ENCODE measurements around the gene FAM131A.

FAM131A gene

GRCh38 chr3:184343200-184343876 is 5.9 kb downstream of the FAM131A start:
- no peak for DNase-seq

GRCh38 chr3:184344579-184345316 is 7.3 kb downstream of the FAM131A start:
- no peak for DNase-seq

DNA sequence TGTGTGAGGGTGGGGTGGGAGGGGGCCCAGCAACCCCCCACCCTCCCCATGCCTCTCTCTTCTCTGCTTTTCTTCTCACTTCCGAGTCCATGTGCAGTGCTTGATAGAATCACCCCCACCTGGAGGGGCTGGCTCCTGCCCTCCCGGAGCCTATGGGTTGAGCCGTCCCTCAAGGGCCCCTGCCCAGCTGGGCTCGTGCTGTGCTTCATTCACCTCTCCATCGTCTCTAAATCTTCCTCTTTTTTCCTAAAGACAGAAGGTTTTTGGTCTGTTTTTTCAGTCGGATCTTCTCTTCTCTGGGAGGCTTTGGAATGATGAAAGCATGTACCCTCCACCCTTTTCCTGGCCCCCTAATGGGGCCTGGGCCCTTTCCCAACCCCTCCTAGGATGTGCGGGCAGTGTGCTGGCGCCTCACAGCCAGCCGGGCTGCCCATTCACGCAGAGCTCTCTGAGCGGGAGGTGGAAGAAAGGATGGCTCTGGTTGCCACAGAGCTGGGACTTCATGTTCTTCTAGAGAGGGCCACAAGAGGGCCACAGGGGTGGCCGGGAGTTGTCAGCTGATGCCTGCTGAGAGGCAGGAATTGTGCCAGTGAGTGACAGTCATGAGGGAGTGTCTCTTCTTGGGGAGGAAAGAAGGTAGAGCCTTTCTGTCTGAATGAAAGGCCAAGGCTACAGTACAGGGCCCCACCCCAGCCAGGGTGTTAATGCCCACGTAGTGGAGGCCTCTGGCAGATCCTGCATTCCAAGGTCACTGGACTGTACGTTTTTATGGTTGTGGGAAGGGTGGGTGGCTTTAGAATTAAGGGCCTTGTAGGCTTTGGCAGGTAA is 8.1 kb downstream of the FAM131A start:
- DNase-seq = no peak

GRCh38 chr3:184346480-184347190 is 9.2 kb downstream of the FAM131A start:
- DNase-seq = no peak

GRCh38 chr3:184347321-184348056 is 10.1 kb downstream of the FAM131A start:
- no peak for DNase-seq

- no peak for DNase-seq
These were observed 10.6 kb downstream of the FAM131A start for GRCh38 chr3:184348057-184348382.

GRCh38 chr3:184349563-184350470 is 12.4 kb downstream of the FAM131A start:
- no peak for DNase-seq

DNA sequence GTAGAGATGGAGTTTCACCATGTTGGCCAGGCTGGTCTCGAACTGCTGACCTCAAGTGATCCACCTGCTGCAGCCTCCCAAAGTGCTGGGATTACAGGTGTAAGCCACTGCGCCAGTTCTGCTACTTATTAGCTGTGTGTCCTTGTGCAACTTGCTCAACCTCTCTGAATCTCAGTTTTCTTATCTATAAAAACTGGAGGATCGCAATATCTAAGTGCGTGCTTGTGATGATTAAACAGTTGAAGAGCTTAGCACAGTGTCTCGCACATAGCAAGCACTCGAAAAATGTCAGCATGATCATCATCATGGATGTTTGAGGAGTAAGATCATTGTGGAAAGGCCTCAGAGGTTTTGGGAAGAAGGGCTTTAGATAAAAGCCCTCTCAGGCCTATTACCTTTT is 13.2 kb downstream of the FAM131A start:
- DNase-seq = no peak

GRCh38 chr3:184351511-184352148 is 14.2 kb downstream of the FAM131A start:
- DNase-seq = no peak

DNA sequence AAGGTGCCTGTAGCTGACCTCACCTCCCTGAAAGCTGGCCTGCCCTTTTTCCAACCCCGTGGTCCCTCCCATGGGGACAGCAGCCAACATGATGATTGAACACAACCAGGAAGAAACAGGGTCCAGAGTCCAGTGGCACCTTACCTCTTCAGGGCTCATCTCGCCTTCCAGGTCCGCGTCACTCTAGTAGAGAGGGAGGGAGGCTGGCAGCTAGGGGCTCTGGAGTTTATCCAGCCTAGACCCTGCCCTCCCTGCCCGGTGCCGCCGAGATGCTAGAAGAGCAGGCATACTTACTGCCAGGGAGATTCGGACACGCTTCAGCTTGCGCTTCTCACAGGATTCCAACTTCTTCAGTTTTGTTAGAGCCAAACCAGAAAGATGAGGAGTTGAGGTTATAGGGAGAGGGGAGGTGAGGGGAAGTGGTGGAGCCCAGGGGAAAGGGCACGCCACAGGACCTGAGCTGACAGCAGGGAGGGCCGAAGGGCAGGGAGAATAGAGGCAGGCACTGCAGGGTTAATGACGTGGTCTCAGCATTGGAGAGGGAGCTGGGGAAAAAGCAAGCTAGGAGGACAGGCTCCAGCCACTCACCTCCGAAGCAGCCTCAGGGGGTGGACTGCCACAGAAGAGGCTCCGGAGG is 14.9 kb downstream of the FAM131A start:
- DNase-seq = no peak

- no peak for DNase-seq
These were observed 15.6 kb downstream of the FAM131A start for GRCh38 chr3:184352897-184353545.

DNA sequence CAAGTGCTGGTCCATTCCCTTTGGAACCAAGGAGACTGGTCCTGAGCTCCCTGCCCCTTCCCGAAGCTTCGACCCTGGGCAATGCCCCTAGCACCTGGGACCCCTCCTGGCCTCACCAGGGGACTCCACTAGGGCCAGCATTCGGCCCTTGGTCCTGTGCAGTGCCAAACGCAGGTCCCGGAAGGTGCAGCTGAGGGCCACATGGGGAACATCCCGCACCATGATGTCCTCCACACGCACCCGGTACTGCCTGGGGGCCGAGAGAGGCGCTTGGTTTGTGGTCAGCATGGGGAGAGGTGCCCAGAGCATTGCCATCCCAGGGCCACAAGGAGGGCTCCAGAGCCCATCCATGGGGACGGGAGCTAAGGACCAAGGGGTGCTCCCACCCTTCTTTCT is 16.1 kb downstream of the FAM131A start:
- DNase-seq = no peak

DNA sequence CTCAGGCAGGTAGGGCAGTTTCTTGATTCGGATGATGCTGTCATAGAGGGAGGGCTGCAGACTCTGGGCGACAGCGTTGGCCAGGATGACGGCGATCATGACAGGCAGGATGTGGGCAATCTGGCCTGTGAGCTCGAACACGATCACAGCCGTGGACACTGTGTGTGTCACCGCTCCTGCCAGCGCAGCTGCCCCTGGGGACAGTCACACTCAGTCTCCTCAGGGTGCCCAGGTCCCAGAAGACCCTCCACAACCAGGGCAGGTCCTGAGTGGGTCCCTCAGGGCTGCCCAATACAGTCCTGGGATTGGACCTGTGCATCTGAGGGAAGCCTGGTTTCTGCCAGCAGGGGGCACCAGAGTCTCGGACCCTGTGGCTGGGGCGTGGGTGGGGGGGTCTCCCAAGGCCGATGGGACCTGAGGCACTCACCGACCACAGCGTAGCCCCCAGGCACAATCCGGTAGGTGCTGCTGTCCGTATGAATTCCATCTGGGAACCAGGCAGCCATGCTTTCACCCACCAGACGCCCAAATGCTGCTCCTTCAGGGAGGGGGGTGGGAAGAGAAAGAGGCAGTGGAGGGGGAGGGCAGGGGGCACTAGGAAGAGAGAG is 16.8 kb downstream of the FAM131A start:
- peak; percentile 48 to 67 for DNase-seq

- no peak for DNase-seq
These were observed 17.4 kb downstream of the FAM131A start for GRCh38 chr3:184354754-184355153.

GRCh38 chr3:184355261-184356040 is 18.1 kb downstream of the FAM131A start:
- no peak for DNase-seq

GRCh38 chr3:184357248-184358123 is 20.1 kb downstream of the FAM131A start:
- DNase-seq = no peak

DNA sequence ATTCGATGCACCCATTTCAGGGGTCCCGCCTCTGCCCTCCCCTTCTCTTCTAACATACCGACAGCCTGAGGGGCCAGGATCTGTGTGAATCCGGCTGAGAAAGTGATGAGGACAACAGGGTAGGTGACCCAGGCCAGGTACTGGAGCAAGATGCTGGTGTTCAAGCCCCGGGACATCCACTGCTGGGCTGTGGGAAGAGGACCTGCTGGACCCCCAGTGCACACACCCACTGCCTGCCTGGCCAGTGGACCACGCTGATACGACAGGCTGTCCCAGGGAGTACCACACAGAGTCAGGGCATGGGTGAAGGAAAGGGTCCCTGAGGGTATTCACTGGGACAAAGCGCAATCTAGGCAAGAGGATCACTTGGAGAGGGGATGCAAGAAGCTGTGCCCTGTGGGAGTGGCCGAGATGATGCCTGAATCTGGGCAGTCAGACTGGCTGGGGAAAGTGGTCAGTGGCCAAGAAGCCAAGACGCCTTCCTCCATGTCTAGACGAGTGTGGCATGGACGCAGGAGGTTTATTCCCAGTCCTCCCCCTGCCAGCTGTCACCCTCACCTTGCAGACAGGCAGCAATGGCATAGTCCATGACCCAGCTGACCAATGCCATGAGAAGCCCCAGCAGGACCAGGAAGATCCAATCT is 20.8 kb downstream of the FAM131A start:
- DNase-seq = no peak

Data from stimulated activated CD4-positive, alpha-beta T cell treated with anti-CD3 and anti-CD28 coated beads, Interleukin-4, amount 100 ng/mL, for 4 hours (primary cell).